HG02938 (cell line): Measurements from ENCODE around the gene TRIML1.
"Not testable (repeated sequence)": the region's sequence is repeated elsewhere in the genome, so short reads cannot be mapped to it uniquely, and the experiment has no call there.

Experiments used
- ATAC-seq: cut with Tn5 transposase; IDR thresholded peaks from one replicate; pipeline ENCODE4 v1.9.1; 2021; ENCODE audit warnings: mild to moderate bottlenecking, moderate library complexity; ENCODE audit not compliant: unreplicated experiment

Gene TRIML1

GRCh38 chr4:188147776-188148175 lies 8.5 kb downstream of the TRIML1 start:
- ATAC-seq, result no peak

- no peak for ATAC-seq
Measured at GRCh38 chr4:188154668-188155405, 15.6 kb downstream of the TRIML1 start.

- no peak for ATAC-seq
Measured at GRCh38 chr4:188158336-188158735, 19.1 kb downstream of the TRIML1 start.

GRCh38 chr4:188159513-188160226 lies 20.4 kb downstream of the TRIML1 start:
- not testable (repeated sequence) for ATAC-seq

- ATAC-seq, result no peak
Measured at GRCh38 chr4:188160406-188160805, 21.2 kb downstream of the TRIML1 start.

GRCh38 chr4:188161167-188161566 lies 21.9 kb downstream of the TRIML1 start:
- no peak for ATAC-seq

- ATAC-seq, result no peak
Measured at GRCh38 chr4:188162698-188163097, 23.5 kb downstream of the TRIML1 start.

- no peak for ATAC-seq
Measured at GRCh38 chr4:188168726-188169373, 29.6 kb downstream of the TRIML1 start.

- ATAC-seq, result no peak
Measured at GRCh38 chr4:188171551-188171950, 32.3 kb downstream of the TRIML1 start.

- ATAC-seq, result no peak
Measured at GRCh38 chr4:188175288-188175687, 36.0 kb downstream of the TRIML1 start.

GRCh38 chr4:188177997-188178675 lies 38.9 kb downstream of the TRIML1 start:
- ATAC-seq, result no peak

- no peak for ATAC-seq
Measured at GRCh38 chr4:188178806-188179205, 39.6 kb downstream of the TRIML1 start.

- no peak for ATAC-seq
Measured at GRCh38 chr4:188187106-188187505, 47.9 kb downstream of the TRIML1 start.

GRCh38 chr4:188190461-188190860 lies 51.2 kb downstream of the TRIML1 start:
- no peak for ATAC-seq

- no peak for ATAC-seq
Measured at GRCh38 chr4:188194421-188194820, 55.2 kb downstream of the TRIML1 start.

GRCh38 chr4:188195389-188195985 lies 56.2 kb downstream of the TRIML1 start:
- no peak for ATAC-seq

- ATAC-seq, result no peak
Measured at GRCh38 chr4:188196134-188196735, 57.0 kb downstream of the TRIML1 start.
